SK-N-SH treated with all-trans-retinoic acid at 6 μM for 48 hours (cell line): ENCODE data around the gene CDH4.

ENCODE experiments used
- ATAC-seq: fragments of 200-7000 bp; cut with Tn5 transposase; 3 replicates; pipeline ENCODE4 v1.9.1; 2020; ENCODE audit warnings: mild to moderate bottlenecking, moderate library complexity
- ARNTL ChIP-seq: fragments of 450-650 bp; formaldehyde crosslinking; IDR thresholded peaks from 2 replicates; pipeline ENCODE4 v1.5.0; 2020; ENCODE audit warnings: low read depth, mild to moderate bottlenecking, moderate library complexity, borderline replicate concordance
- BACH2 ChIP-seq: fragments of 250-450 bp; sonication (Bioruptor Pico); IDR thresholded peaks from 2 replicates; pipeline ENCODE4 v1.9.0; 2021; ENCODE audit warnings: mild to moderate bottlenecking, borderline replicate concordance
- CREB5 ChIP-seq: fragments of 250-450 bp; sonication (Bioruptor Pico); IDR thresholded peaks from 2 replicates; pipeline ENCODE4 v1.5.1; 2020; ENCODE audit warnings: low read depth, mild to moderate bottlenecking, moderate library complexity
- CSDC2 ChIP-seq: fragments of 250-450 bp; sonication (Bioruptor Pico); IDR thresholded peaks from 2 replicates; pipeline ENCODE4 v1.5.0; 2020; ENCODE audit warnings: mild to moderate bottlenecking, moderate library complexity
- CSRNP3 ChIP-seq: fragments of 250-450 bp; sonication (Bioruptor Pico); IDR thresholded peaks from 2 replicates; pipeline ENCODE4 v1.5.1; 2021; ENCODE audit warnings: mild to moderate bottlenecking, moderate library complexity
- ESRRG ChIP-seq: fragments of 250-450 bp; sonication (Bioruptor Pico); IDR thresholded peaks from 2 replicates; pipeline ENCODE4 v1.6.1; 2021; ENCODE audit warnings: mild to moderate bottlenecking
- GLIS3 ChIP-seq: fragments of 250-450 bp; sonication (Bioruptor Pico); IDR thresholded peaks from 2 replicates; pipeline ENCODE4 v1.5.0; 2020; ENCODE audit warnings: mild to moderate bottlenecking, moderate library complexity
- ISL1 ChIP-seq: fragments of 250-450 bp; sonication (Bioruptor Pico); IDR thresholded peaks from 2 replicates; pipeline ENCODE4 v2.1.2; 2022; ENCODE audit warnings: mild to moderate bottlenecking, moderate library complexity
- OSR1 ChIP-seq: fragments of 250-450 bp; sonication (Bioruptor Pico); IDR thresholded peaks from 2 replicates; pipeline ENCODE4 v1.8.0; 2022; ENCODE audit warnings: moderate library complexity, mild to moderate bottlenecking, inconsistent platforms
- PATZ1 ChIP-seq: fragments of 250-450 bp; sonication (Bioruptor Pico); IDR thresholded peaks from 2 replicates; pipeline ENCODE4 v1.8.0; 2020; ENCODE audit warnings: mild to moderate bottlenecking, moderate library complexity, borderline replicate concordance
- POU6F1 ChIP-seq: fragments of 250-450 bp; sonication (Bioruptor Pico); IDR thresholded peaks from 2 replicates; pipeline ENCODE4 v1.8.0; 2021; ENCODE audit warnings: low read depth, mild to moderate bottlenecking, moderate library complexity, borderline replicate concordance
- PPARA ChIP-seq: fragments of 250-450 bp; sonication (Bioruptor Pico); IDR thresholded peaks from 2 replicates; pipeline ENCODE4 v1.5.0; 2020; ENCODE audit warnings: mild to moderate bottlenecking, borderline replicate concordance
- SNAI2 ChIP-seq: fragments of 250-450 bp; sonication (Bioruptor Pico); IDR thresholded peaks from 2 replicates; pipeline ENCODE4 v1.5.0; 2020; ENCODE audit warnings: mild to moderate bottlenecking, moderate library complexity
- TSHZ2 ChIP-seq: fragments of 250-450 bp; sonication (Bioruptor Pico); IDR thresholded peaks from 2 replicates; pipeline ENCODE4 v1.5.0; 2020; ENCODE audit warnings: mild to moderate bottlenecking, moderate library complexity
- ZC3H10 ChIP-seq: fragments of 250-450 bp; sonication (Bioruptor Pico); IDR thresholded peaks from 2 replicates; pipeline ENCODE4 v1.5.1; 2021; ENCODE audit warnings: mild to moderate bottlenecking, moderate library complexity
- ZFP3 ChIP-seq: fragments of 250-450 bp; sonication (Bioruptor Pico); IDR thresholded peaks from 2 replicates; pipeline ENCODE4 v1.5.0; 2020; ENCODE audit warnings: mild to moderate bottlenecking, moderate library complexity
- ZFP30 ChIP-seq: fragments of 450-650 bp; formaldehyde crosslinking; IDR thresholded peaks from 2 replicates; pipeline ENCODE4 v1.5.0; 2022; ENCODE audit warnings: mild to moderate bottlenecking, moderate library complexity
- ZNF565 ChIP-seq: fragments of 450-650 bp; formaldehyde crosslinking; conservative IDR thresholded peaks from 2 replicates; pipeline ENCODE4 v1.5.0; 2020; ENCODE audit warnings: low read depth, mild to moderate bottlenecking, moderate library complexity
- ZNF70 ChIP-seq: fragments of 450-650 bp; formaldehyde crosslinking; IDR thresholded peaks from 2 replicates; pipeline ENCODE4 v1.5.0; 2020; ENCODE audit warnings: mild to moderate bottlenecking, moderate library complexity
- ZNF8 ChIP-seq: fragments of 450-650 bp; formaldehyde crosslinking; IDR thresholded peaks from 2 replicates; pipeline ENCODE4 v1.5.0; 2020; ENCODE audit warnings: mild to moderate bottlenecking, moderate library complexity

Gene CDH4

GRCh38 chr20:61433816-61434215, 181.8 kb downstream of the CDH4 start:
- no peak for TF ChIP-seq ARNTL (CRISPR knock-in tag)
- no peak for ATAC-seq

- no peak for ATAC-seq
Observed at GRCh38 chr20:61434341-61434781, 182.3 kb downstream of the CDH4 start.

GRCh38 chr20:61435184-61435822, 183.2 kb downstream of the CDH4 start:
- no peak for ATAC-seq
- TF ChIP-seq POU6F1 (CRISPR knock-in tag) (no peak), OSR1 (no peak), CSRNP3 (no peak), ZFP3 (no peak), BACH2 (CRISPR knock-in tag) (no peak), ZNF70 (CRISPR knock-in tag) (no peak), CSDC2 (no peak)

More at GRCh38 chr20:61434341-61434781, 182.3 kb downstream of the CDH4 start:
- no peak for TF ChIP-seq TSHZ2 (CRISPR knock-in tag)
- no peak for TF ChIP-seq SNAI2 (CRISPR knock-in tag)
- no peak for TF ChIP-seq CSDC2
- TF ChIP-seq ZFP30 (CRISPR knock-in tag): no peak
- TF ChIP-seq ISL1 (CRISPR knock-in tag): no peak
- no peak for TF ChIP-seq PATZ1
- no peak for TF ChIP-seq ZFP3
- TF ChIP-seq GLIS3 (CRISPR knock-in tag): no peak
- no peak for TF ChIP-seq ZC3H10
- TF ChIP-seq BACH2 (CRISPR knock-in tag): no peak
- TF ChIP-seq POU6F1 (CRISPR knock-in tag): no peak
- no peak for TF ChIP-seq ZNF8 (CRISPR knock-in tag)
- no peak for TF ChIP-seq ZNF565 (CRISPR knock-in tag)
- no peak for TF ChIP-seq PPARA (CRISPR knock-in tag)
- TF ChIP-seq CREB5 (CRISPR knock-in tag): no peak
- TF ChIP-seq ESRRG (CRISPR knock-in tag): no peak
- no peak for TF ChIP-seq OSR1
- TF ChIP-seq, all 23 proteins: peak for 0
